GM18507 (cell line): ENCODE measurements around the gene POU3F1.

Experiments
- DNase-seq: peaks from one replicate; pipeline ENCODE4 v3.0.0; 2011; ENCODE audit warnings: low read depth; ENCODE audit not compliant: insufficient read length; ENCODE audit errors: extremely low spot score
- FAIRE-seq: peaks from 2 replicates; lab custom pipeline; 2011; peaks lifted over from hg19 to GRCh38; lab: Jason Lieb, UNC

The POU3F1 gene

DNA sequence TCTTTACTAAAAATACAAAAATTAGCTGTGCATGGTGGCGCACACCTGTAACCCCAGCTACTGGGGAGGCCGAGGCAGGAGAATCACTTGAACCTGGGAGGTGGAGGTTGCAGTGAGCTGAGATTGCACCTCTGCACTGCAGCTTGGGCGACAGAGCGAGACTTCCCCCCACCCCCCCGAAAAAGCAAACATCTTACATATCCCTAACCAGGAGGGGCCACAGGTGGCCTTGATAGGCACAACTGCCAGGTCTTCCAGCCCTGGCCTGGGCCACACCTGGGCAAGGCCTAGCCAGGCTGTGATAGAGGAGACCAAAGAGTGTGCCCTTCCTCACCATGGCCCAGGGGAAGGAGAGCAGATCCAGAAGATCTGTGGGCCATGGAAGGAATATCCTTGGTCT, 28.6 kb upstream of the POU3F1 start:
- DNase-seq, result no peak
- no peak for FAIRE-seq

DNA sequence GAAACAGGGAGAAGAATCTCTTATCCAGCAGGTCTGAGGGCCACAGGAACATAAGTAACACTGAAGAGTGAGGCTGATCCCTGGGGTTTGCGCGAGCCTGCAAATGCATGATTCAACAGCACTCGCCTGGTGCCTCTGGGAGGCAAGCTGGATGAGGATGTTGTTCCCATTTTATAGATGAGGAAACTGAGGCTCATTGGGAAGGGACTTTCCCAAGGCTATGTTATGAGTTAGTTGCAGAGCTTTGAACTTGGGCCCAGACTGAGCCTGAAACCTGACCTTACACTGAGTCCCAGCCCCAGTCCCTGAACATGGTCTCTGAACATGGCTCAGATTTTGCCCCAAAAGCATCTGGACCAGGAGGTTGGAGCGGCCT, 27.7 kb upstream of the POU3F1 start:
- no peak for FAIRE-seq

DNA sequence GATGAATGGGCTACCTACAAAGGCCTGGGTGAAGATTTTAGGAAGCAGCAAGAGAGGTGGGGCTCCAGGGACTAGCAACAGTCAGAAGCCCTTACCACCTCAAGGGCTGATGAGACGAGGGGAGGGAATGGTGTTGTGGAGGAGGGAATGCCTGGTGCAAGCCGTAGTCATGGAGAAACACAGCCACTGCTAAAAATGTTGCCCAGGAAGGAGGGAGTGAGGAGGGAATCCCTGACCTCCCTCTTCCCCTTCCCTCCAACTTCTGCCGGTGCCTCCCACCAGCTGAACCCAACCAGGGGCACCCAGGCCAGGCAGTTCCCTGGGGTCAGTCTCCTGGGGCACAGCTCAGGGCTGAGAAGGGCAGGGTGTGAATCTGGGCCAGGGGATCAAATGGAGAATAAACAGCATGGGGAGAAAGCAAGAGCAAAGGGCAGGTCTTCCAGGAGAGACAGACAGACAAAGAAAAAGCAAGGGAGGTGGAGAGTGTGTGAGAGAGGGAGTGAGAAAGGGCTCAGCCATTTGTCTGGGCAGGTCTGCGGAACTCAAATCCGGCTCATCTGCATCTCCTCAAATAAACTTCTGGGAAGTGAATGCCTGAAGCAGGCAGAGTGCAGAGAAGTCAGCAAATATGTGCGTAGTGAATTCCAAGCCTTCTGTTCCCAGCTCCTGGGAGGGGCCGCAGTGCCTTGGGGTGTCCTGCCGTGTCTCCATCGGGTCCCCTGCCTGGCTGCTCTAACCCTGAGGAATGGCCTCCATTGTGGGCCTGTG, 27.1 kb upstream of the POU3F1 start:
- FAIRE-seq (no peak), DNase-seq (no peak)

More for the DNA sequence above, 27.7 kb upstream of the POU3F1 start:
- DNase-seq, result no peak

DNA sequence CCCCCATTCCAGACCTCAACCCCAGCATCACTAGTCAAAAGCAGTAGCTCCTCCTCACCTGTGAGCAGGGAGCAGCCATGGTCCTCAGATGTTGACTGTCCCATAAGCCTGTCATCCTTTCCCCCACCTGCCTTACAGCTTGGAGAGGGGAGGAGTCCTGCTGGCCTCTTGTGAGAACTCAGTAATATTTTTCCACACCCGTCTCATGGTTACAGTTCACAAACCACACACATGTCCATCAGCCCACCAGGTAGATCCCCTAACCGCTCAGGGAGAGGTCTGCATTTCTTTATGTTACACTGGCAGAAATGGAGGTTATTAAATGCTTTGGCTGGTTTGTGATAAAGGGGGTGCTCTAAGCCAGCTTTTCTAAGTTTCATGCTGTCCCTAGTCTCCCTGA, 26.3 kb upstream of the POU3F1 start:
- DNase-seq (no peak), FAIRE-seq (peak; percentile 33)

DNA sequence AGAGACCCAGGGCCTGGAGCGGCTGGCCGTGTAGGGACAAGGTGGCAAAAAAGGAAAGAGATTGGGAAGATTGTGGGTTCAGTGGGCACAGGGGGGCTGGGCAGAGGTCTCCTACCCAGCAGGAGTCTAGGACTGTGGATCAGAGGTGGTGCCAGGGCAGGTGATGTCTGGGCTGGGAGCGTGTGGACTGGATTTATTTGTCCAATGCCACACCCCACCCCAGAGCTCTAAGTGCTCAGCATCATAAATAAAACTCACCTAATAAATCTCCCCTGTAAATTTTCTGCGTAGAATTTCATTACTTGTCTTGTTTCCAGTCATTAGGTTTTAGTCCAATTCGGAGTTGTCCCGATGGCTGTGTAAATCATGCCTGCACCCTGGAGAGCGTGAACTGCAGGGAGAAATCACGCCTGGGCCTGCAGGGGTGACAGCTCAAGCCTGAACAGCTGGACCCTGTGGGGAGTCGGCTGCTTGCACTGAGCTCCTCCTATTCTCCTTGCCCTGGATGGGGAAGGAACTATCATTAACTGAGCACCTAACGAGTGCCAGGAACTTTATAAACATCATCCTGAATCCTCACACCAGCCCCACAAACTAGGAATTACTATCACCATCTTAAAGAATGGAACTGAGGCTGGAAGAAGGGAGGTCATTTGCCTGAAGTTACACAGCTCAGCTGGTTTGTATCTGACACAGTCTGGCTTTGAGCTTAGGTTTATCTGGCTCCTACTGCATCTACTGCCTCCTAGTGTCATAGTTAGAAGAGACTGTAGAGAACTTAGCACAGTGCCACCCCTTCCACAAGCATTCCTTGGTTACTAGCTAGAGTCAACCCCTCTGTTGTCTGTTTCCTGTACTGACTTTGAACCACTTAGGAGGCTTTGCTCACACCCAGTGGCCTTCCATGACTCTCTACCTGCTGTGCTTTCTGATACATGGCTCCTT, 25.0 kb upstream of the POU3F1 start:
- FAIRE-seq, result peak; percentile 90
- no peak for DNase-seq

DNA sequence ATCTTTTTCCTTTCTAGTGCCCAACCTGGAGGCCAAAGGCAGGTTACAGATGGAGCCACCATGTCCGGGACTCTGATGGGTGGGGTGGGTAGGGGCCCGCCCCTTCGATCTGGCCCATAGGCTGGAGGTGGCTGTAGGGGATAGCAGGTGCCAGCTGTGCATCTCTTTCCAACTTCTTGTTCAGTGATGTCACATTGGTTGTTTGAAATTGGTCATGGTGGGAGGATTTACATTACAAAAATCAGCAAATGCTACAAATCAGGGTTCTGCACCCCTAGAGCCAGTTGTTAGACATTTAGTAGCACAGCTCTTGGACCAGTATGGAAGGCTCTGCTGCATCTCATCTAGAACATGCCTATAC, 22.4 kb upstream of the POU3F1 start:
- FAIRE-seq, result no peak
- no peak for DNase-seq

DNA sequence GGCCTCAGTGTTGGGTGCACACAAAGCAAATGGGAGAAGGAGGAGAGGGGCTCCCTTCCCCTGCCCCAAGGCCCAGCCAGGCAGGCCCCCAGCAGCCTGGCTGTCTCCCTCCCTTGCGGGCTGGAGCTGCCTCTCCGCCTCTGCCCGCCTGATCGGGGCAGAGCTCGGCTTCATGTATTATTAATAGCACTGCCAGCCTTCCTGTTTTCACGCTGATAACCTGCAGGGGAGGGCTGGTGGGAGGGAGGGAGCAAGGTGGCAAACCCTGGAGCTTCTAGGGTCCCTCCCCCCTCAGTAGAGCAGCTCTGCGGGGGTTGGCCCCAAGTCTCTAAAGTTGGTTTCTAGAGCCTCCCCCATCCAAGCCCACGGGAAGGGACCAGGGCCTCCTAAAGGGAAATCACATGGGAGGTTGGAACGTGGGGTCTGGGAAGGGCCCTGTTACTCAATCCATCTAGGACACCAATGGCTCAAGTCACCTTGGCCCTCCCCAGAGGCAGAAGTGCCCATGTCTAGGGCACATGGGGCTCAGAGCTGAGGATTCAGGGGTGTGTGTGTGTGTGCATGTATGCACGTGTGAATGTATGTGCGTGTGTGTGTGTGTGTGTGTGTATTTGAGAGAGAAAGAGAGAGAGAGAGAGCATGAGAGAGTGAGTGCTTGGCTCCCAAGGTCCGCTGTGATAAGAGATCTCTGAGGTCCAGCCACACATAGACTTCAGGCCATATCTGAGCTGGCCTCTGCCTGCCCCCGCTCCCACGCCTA, 21.8 kb upstream of the POU3F1 start:
- FAIRE-seq (no peak), DNase-seq (no peak)

DNA sequence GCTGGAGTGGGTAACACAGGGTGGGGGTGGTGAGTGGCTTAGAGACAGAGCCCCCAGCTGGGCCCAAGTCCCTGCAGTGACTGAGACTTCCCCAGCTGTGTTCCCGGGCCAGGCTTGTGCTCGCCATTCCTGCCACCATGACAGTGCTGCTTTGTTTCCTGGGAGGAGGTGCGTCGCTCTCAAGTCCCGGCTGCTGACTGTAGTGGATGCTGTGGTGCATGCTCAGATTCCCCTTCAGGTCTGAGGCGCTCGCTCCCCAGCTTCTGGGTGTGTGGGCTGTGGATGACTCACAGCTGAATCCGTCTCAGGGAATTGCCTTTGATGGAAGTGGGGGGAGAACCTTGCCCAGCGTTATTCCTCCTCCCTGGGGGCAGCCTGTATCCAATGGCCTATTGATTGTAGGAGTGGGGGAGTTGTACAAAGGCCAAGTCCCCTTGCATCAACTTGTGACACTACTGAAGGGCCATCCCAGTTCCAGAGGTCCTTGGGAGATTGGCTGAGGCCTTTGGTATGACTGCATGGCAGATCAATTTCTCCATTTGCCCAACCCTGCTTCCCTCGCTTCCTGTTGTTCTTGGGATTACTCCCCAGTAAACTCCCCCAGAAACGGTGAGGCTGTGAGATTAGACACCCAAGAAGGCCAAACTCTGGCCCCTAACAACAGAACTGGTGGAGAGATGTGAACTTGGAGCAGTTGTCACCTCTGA, 17.8 kb upstream of the POU3F1 start:
- DNase-seq (no peak), FAIRE-seq (no peak)

DNA sequence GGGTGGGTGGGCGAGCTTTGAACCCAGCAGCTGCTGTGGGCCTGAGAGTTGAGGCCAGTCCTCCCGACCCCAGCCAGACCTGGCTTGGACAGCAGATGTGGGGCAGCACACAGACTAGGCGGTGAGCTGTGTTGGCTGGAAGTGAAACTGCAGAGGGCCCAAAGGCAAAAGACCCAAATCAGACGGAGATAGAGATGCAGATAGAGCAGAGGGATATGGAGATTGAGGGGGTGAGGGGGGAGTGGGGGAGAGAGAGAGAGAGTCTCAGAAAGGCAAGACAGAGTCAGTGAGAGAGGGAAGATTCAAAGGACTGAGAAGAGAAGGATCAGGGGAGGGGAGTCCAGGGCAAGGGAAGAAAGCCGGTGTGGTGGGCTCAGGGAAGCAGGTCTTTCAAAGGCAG, 17.0 kb upstream of the POU3F1 start:
- FAIRE-seq (no peak), DNase-seq (no peak)

DNA sequence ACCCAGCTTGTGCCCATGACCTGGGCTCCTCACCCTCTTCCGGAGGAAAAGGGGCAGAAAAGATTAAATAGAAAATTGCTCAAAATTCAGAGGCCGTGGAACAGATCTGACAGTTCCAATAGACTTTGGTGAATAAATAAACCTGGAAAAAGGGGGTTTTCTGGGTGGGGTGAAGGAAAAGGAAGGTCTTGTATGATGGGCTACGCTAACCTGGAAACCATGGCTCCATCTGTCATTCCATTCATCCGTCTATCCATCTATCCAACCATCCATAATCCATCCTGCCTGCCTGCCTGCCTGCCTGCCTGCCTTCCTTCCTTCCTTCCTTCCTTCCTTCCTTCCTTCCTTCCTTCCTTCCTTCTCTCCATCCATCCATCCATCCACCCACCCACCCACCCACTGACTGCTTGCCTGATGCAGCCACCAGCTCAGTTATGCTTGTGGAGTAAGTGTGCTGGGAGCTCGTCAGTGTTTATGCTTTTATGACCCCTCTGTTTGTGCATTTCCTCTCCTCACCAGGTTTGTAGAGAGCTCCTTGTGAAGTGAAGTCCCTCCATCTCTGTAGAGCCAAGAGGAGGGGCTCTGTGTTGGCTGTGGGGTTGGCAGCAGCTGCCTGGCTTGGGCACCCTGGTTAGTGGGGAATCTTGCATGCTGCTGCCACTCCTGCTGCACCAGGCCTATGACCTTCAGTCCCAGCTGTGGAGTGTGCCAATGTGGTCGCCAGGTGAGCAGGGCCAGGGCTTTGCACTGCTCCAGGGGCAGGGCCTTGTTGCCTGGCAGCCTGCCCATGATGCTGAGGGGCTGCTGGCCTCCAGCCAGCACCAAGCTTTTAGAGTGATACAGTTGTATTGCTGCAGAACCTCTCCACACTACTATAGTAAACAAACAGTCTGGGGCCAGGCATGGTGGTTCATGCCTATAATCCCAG, 16.0 kb upstream of the POU3F1 start:
- DNase-seq (no peak), FAIRE-seq (no peak)

DNA sequence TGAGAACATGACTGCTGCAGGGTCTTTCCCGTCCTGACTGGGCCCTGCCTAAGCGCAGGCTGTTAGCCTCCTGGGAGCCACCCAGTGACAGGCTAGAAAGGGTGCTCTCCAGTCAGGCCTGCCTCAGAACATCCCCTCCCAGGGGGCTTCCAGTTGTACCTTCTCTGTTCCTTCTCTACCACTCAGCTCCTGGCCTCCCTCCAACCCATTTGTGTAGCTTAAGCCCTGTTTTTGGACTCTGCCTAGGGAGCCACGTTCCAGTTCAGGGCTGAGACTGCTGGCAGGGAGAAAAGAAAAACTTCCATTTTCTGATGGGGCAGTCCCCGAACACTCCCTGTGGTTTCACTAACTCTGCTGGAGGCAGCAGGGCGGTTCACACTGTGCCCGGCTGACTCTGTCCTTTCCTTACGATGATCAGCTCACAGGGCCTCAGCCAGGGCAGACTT, 15.3 kb upstream of the POU3F1 start:
- FAIRE-seq (peak; percentile 93), DNase-seq (peak; percentile 51)

DNA sequence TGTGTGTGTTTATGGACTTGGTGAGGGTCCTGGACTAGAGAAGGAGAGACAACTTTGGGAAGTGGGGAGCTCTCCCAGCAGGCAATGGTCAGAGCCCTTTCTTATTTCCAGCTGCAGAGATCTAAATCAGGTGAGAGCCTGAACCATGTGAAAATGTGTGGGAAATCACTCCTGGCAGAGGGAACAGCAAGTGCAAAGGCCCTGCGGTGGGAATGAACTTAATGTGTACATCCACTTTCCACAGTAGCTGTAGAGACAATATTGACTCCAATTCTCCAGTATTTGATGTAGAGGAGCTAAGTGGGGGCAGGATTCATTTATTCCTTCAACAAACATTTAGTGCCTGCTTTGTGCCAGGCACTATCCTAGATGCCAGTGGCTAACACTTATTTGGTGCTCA, 14.7 kb upstream of the POU3F1 start:
- DNase-seq, result no peak
- FAIRE-seq, result peak; percentile 9

DNA sequence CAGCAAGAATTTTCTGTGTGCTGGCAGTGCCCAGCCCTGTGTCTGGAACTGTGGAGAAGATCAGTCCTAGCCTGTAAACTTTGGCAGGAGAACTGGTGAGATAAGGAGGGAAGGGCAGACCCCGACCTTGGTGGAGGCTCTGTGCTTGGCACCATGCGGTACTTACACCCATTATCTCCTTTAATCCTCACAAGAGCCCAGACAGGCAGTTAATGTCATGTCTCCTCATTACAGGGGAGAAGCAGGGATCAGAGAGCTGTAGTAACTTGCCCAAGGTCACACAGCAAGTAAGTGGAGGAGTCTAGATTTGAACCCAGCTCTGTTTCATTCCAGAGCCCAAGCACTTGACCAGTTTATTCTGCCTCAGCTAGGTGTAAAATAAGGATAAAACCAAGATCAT, 13.9 kb upstream of the POU3F1 start:
- FAIRE-seq, result no peak
- DNase-seq, result no peak

DNA sequence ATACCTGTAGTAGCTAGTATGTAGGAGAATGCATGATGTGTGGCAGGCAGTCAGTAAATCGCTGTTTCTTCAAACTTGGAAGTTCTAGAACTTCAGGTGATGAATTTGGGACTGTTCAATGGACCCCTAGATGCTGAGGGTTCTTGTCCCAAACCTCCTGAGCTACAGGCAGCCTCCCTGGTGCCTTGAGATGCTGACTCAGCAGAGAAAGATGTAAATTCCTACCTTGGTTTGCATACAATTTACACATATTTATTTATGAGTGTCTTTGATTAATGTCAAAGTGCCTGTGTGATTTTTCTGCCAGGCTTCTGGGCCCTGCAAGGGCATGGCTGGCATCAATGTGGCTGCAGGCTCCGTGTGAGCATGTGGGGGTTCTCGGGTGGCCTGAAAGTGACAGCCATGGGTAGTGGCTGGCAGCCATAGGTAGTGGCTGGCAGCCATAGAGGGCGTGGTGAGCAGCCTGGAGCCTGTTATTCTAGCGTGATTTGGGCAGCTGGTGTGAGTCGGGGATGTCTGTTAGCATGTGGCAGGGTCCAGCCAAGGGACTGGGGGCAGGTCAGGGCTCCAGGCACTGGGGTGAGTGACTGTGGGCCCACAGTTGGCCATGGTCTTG, 13.2 kb upstream of the POU3F1 start:
- DNase-seq (no peak), FAIRE-seq (no peak)

DNA sequence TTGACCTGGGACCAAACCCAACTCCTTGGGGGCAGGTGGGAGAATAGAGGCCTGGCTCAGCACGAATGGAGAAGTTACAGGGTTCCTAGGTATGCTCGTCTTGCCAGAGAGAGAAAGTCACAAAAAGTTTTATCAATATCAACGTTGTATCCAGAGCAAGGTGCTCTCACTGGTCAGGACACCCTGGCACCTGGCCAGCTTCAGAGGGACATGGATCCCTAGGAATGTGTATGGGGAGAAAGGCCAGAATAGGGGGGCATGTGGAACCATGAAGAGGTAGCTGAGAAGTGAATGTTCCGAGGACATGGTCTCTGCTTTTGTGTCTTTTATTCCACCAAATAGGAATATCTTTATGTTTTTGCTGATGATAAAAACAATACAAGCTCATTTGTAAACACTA, 9.4 kb upstream of the POU3F1 start:
- DNase-seq (no peak), FAIRE-seq (no peak)

DNA sequence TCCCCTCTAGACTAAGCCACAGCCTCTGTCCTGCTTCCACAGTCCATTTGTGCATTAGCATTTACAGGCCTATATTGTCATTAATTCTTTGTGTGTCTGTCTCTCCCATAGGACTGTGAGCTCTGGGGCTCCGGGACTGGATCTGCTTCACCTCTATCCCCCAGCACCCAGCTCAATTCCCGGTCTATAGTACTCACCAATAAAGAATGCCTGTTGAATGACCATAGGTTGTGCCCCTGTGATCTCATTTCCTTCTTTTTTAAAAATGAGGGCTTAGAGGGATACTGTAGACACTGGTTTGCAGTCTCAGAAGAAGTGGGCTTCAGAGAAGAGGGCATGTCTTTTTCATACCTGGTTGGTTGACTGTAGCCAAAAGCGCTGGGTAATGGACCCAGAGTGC, 8.8 kb upstream of the POU3F1 start:
- no peak for DNase-seq
- no peak for FAIRE-seq

DNA sequence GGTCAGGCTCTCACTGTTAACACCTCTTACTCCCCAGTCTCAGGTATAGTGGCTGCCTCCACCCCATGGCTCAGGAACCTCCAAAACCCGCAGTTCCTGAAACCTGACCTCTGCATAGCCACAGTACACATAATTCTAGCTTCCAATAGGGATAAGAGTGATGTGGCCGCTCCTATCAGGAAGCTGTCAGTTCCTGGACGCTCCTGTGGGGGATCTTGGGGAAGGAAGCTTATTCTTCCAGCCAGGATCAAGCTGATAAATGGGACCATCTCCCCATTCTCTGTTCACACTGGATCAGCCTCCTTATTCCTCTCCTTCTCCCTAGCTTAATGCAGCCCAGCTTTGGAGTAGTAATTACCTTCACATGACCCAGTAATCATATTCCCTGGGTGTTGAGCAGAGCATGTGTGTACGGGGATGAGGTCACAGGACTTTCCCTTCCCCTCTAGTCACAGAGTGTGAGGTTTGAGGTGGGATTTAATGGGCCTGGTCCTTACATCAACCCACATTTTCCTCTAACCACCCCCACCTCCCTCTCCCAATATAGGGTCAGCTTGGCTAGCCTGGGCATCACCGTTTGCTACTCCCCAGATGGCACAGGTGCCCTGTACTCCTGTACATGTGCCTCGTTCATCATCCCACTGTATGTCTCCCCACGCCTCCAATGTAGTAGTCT, 7.0 kb upstream of the POU3F1 start:
- no peak for DNase-seq
- peak; percentile 60 for FAIRE-seq
